ENCODE results near the gene E2F7.

The E2F7 gene

GRCh38 chr12:77064896-77065360 lies 441 bp downstream of the E2F7 start (continued):
- TF ChIP-seq, protein P1, sequence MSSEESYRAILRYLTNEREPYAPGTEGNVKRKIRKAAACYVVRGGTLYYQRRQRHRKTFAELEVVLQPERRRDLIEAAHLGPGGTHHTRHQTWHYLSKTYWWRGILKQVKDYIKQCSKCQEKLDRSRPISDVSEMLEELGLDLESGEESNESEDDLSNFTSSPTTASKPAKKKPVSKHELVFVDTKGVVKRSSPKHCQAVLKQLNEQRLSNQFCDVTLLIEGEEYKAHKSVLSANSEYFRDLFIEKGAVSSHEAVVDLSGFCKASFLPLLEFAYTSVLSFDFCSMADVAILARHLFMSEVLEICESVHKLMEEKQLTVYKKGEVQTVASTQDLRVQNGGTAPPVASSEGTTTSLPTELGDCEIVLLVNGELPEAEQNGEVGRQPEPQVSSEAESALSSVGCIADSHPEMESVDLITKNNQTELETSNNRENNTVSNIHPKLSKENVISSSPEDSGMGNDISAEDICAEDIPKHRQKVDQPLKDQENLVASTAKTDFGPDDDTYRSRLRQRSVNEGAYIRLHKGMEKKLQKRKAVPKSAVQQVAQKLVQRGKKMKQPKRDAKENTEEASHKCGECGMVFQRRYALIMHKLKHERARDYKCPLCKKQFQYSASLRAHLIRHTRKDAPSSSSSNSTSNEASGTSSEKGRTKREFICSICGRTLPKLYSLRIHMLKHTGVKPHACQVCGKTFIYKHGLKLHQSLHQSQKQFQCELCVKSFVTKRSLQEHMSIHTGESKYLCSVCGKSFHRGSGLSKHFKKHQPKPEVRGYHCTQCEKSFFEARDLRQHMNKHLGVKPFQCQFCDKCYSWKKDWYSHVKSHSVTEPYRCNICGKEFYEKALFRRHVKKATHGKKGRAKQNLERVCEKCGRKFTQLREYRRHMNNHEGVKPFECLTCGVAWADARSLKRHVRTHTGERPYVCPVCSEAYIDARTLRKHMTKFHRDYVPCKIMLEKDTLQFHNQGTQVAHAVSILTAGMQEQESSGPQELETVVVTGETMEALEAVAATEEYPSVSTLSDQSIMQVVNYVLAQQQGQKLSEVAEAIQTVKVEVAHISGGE (tag by site-specific recombination; conservative IDR thresholded peaks at IDR 0.05; ENCODE audit: low read depth) = 0 out of 2 replicates have a peak, but pooled peaks have one; percentile 52
- TF ChIP-seq ZNF510 (tag by site-specific recombination; IDR thresholded peaks at IDR 0.05; ENCODE audit: insufficient replicate concordance) = no peak
- TF ChIP-seq KLF16 (tag by site-specific recombination; IDR thresholded peaks at IDR 0.05) = peak; percentile 45; the same call in 1 of the 2 replicates
- TF ChIP-seq ZNF211 (tag by site-specific recombination; IDR thresholded peaks at IDR 0.05; ENCODE audit: low read depth) = no peak
- TF ChIP-seq ZNF558 (tag by site-specific recombination; IDR thresholded peaks at IDR 0.05) = no peak
- TF ChIP-seq, protein P2, sequence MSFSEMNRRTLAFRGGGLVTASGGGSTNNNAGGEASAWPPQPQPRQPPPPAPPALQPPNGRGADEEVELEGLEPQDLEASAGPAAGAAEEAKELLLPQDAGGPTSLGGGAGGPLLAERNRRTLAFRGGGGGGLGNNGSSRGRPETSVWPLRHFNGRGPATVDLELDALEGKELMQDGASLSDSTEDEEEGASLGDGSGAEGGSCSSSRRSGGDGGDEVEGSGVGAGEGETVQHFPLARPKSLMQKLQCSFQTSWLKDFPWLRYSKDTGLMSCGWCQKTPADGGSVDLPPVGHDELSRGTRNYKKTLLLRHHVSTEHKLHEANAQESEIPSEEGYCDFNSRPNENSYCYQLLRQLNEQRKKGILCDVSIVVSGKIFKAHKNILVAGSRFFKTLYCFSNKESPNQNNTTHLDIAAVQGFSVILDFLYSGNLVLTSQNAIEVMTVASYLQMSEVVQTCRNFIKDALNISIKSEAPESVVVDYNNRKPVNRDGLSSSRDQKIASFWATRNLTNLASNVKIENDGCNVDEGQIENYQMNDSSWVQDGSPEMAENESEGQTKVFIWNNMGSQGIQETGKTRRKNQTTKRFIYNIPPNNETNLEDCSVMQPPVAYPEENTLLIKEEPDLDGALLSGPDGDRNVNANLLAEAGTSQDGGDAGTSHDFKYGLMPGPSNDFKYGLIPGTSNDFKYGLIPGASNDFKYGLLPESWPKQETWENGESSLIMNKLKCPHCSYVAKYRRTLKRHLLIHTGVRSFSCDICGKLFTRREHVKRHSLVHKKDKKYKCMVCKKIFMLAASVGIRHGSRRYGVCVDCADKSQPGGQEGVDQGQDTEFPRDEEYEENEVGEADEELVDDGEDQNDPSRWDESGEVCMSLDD (tag by site-specific recombination; IDR thresholded peaks at IDR 0.05) = peak; percentile 26; the same call in 1 of the 2 replicates
- no peak for TF ChIP-seq ZIC2 (tag by site-specific recombination; IDR thresholded peaks at IDR 0.05)
- no peak for TF ChIP-seq ZNF585B (tag by site-specific recombination; IDR thresholded peaks at IDR 0.05)
- 0 out of 2 replicates have a peak, but pooled peaks have one; percentile 30 for TF ChIP-seq KLF9 (tag by site-specific recombination; IDR thresholded peaks at IDR 0.05; ENCODE audit: low read depth)
- 0 out of 2 replicates have a peak, but pooled peaks have one; percentile 6 for TF ChIP-seq ZNF23 (tag by site-specific recombination; IDR thresholded peaks at IDR 0.05; ENCODE audit: borderline replicate concordance)
- TF ChIP-seq ZNF48 (tag by site-specific recombination; IDR thresholded peaks at IDR 0.05) = no peak
- no peak for TF ChIP-seq GLIS2 (tag by site-specific recombination; IDR thresholded peaks at IDR 0.05)
- 0 out of 2 replicates have a peak, but pooled peaks have one; percentile 72 for TF ChIP-seq ZNF501 (tag by site-specific recombination; IDR thresholded peaks at IDR 0.05)
- TF ChIP-seq ZBTB8A (tag by site-specific recombination; IDR thresholded peaks at IDR 0.05) = no peak
- no peak for TF ChIP-seq IKZF3 (tag by site-specific recombination; IDR thresholded peaks at IDR 0.05)
- no peak for TF ChIP-seq ZNF658 (tag by site-specific recombination; IDR thresholded peaks at IDR 0.05)
- TF ChIP-seq, protein P3, sequence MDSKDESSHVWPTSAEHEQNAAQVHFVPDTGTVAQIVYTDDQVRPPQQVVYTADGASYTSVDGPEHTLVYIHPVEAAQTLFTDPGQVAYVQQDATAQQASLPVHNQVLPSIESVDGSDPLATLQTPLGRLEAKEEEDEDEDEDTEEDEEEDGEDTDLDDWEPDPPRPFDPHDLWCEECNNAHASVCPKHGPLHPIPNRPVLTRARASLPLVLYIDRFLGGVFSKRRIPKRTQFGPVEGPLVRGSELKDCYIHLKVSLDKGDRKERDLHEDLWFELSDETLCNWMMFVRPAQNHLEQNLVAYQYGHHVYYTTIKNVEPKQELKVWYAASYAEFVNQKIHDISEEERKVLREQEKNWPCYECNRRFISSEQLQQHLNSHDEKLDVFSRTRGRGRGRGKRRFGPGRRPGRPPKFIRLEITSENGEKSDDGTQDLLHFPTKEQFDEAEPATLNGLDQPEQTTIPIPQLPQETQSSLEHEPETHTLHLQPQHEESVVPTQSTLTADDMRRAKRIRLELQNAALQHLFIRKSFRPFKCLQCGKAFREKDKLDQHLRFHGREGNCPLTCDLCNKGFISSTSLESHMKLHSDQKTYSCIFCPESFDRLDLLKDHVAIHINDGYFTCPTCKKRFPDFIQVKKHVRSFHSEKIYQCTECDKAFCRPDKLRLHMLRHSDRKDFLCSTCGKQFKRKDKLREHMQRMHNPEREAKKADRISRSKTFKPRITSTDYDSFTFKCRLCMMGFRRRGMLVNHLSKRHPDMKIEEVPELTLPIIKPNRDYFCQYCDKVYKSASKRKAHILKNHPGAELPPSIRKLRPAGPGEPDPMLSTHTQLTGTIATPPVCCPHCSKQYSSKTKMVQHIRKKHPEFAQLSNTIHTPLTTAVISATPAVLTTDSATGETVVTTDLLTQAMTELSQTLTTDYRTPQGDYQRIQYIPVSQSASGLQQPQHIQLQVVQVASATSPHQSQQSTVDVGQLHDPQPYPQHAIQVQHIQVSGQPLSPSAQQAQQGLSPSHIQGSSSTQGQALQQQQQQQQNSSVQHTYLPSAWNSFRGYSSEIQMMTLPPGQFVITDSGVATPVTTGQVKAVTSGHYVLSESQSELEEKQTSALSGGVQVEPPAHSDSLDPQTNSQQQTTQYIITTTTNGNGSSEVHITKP (tag by site-specific recombination; IDR thresholded peaks at IDR 0.05) = no peak
- no peak for TF ChIP-seq SCRT1 (tag by site-specific recombination; IDR thresholded peaks at IDR 0.05; ENCODE audit: borderline replicate concordance)
- TF ChIP-seq MZF1 (tag by site-specific recombination; IDR thresholded peaks at IDR 0.05; ENCODE audit: borderline replicate concordance) = peak; percentile 92
- TF ChIP-seq ZNF621 (tag by site-specific recombination; IDR thresholded peaks at IDR 0.05) = no peak
- TF ChIP-seq ZFP69B (tag by site-specific recombination; IDR thresholded peaks at IDR 0.05) = peak; percentile 79
- TF ChIP-seq ZNF311 (tag by site-specific recombination; IDR thresholded peaks at IDR 0.05; ENCODE audit: borderline replicate concordance) = no peak
- TF ChIP-seq KLF1 (tag by site-specific recombination; IDR thresholded peaks at IDR 0.05) = no peak; the same call in 1 of the 2 replicates
- TF ChIP-seq ZSCAN30 (tag by site-specific recombination; IDR thresholded peaks at IDR 0.05) = no peak; the same call in 1 of the 2 replicates
- no peak for TF ChIP-seq ZNF830 (tag by site-specific recombination; IDR thresholded peaks at IDR 0.05; ENCODE audit: low read depth)
- TF ChIP-seq ZNF114 (tag by site-specific recombination; IDR thresholded peaks at IDR 0.05) = no peak
